ENCODE measurements around the gene SYCP1. TPM values are rescaled to one million over a fixed set of nuclear protein-coding genes. Genes with fewer than 3 reads are reported as not detected.

The SYCP1 gene
- total and polyA plus RNA-seq, 2 experiments from 2014 or later: not detected

GRCh38 chr1:115021145-115021544 is 166.5 kb downstream of the SYCP1 start:
- Histone ChIP-seq H3K79me2 (no peaks in the 10 kb centered on the region), H3K9me2 (replicated peaks; ENCODE audit: insufficient read depth) (no peaks in the 10 kb centered on the region), H3K27ac (no peak overlapping the region), H3K27me3 (peaks cover 5% of the 10 kb centered on the region), H3K4me3 (no peak overlapping the region), H3K36me3 (replicated peaks; ENCODE audit: insufficient read depth, low read depth) (no peaks in the 10 kb centered on the region), H3K4me2 (no peak overlapping the region), H4K20me1 (ENCODE audit: insufficient read depth, poor library complexity, severe bottlenecking) (no peaks in the 10 kb centered on the region), H3K9me3 (ENCODE audit: low read depth) (no peaks in the 10 kb centered on the region), H2AFZ (no peak overlapping the region), H3K4me1 (ENCODE audit: insufficient read depth) (no peaks in the 10 kb centered on the region)
- TF ChIP-seq, protein P1, sequence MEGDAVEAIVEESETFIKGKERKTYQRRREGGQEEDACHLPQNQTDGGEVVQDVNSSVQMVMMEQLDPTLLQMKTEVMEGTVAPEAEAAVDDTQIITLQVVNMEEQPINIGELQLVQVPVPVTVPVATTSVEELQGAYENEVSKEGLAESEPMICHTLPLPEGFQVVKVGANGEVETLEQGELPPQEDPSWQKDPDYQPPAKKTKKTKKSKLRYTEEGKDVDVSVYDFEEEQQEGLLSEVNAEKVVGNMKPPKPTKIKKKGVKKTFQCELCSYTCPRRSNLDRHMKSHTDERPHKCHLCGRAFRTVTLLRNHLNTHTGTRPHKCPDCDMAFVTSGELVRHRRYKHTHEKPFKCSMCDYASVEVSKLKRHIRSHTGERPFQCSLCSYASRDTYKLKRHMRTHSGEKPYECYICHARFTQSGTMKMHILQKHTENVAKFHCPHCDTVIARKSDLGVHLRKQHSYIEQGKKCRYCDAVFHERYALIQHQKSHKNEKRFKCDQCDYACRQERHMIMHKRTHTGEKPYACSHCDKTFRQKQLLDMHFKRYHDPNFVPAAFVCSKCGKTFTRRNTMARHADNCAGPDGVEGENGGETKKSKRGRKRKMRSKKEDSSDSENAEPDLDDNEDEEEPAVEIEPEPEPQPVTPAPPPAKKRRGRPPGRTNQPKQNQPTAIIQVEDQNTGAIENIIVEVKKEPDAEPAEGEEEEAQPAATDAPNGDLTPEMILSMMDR (IDR thresholded peaks at IDR 0.05; ENCODE audit: poor library complexity): no peak
- TF ChIP-seq EZH2 (IDR thresholded peaks at IDR 0.05; ENCODE audit: borderline replicate concordance) (no peak), EZH2phosphoT487 (IDR thresholded peaks at IDR 0.05; ENCODE audit: low read depth, severe bottlenecking, unreplicated experiment) (no peak)
- 89% methylated on average over 1 of the region's 1 CpG for WGBS (ENCODE audit: low lambda C conversion rate, missing lambda C conversion rate)
- no peak for DNase-seq (ENCODE audit: low spot score)

- Histone ChIP-seq H3K4me1 (ENCODE audit: insufficient read depth) (no peaks in the 10 kb centered on the region), H3K4me3 (no peak overlapping the region), H3K4me2 (no peak overlapping the region), H3K27ac (no peak overlapping the region), H3K36me3 (replicated peaks; ENCODE audit: insufficient read depth, low read depth) (no peaks in the 10 kb centered on the region), H3K27me3 (peaks cover 5% of the 10 kb centered on the region), H4K20me1 (ENCODE audit: insufficient read depth, poor library complexity, severe bottlenecking) (no peaks in the 10 kb centered on the region), H2AFZ (no peak overlapping the region), H3K9me2 (replicated peaks; ENCODE audit: insufficient read depth) (no peaks in the 10 kb centered on the region), H3K79me2 (no peaks in the 10 kb centered on the region), H3K9me3 (ENCODE audit: low read depth) (no peaks in the 10 kb centered on the region)
- DNase-seq (ENCODE audit: low spot score): no peak
- no peak for TF ChIP-seq EZH2phosphoT487 (IDR thresholded peaks at IDR 0.05; ENCODE audit: low read depth, severe bottlenecking, unreplicated experiment)
- no peak for TF ChIP-seq EZH2 (IDR thresholded peaks at IDR 0.05; ENCODE audit: borderline replicate concordance)
- TF ChIP-seq, protein P1 (IDR thresholded peaks at IDR 0.05; ENCODE audit: poor library complexity): no peak
Measured at GRCh38 chr1:115023593-115023992, 168.9 kb downstream of the SYCP1 start.

DNA sequence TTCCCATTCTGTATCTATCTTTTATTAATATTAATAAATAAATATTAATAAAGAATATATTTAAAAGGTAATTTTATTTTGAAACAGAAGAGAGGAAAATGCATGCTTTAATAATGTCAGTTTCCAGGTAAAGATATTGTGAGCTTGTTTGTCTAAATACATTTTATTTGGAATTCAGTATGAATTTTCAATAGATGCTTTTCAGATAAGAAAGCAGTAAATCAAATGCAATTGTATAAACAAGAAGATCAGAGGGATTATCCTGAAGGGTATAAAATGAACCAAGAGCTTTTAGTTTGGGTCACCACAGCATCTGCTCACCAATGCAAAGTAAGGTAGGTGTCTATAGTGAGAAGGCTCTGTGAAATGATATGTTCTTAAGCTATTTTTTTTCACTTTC is 174.9 kb downstream of the SYCP1 start, which contains the start of gene TSHB:
TSS of gene TSHB (plus strand) at position 301 of the 400 bp plus-strand sequence. CDS start 3,537 bp downstream, outside the sequence.
- TF ChIP-seq, protein P1 (IDR thresholded peaks at IDR 0.05; ENCODE audit: poor library complexity): no peak
- TF ChIP-seq EZH2 (IDR thresholded peaks at IDR 0.05; ENCODE audit: borderline replicate concordance) (no peak), EZH2phosphoT487 (IDR thresholded peaks at IDR 0.05; ENCODE audit: low read depth, severe bottlenecking, unreplicated experiment) (no peak)
- H3K27me3 ChIP-seq: no peaks in the 10 kb centered on the region
- no peaks in the 10 kb centered on the region for H3K4me1 ChIP-seq (ENCODE audit: insufficient read depth)
- no peaks in the 10 kb centered on the region for H3K9me3 ChIP-seq (ENCODE audit: low read depth)
- DNase-seq (ENCODE audit: low spot score): no peak
- no peaks in the 10 kb centered on the region for H3K36me3 ChIP-seq (replicated peaks; ENCODE audit: insufficient read depth, low read depth)
- H3K4me2 ChIP-seq: no peak within 1 kb of the TSS
- no peaks in the 10 kb centered on the region for H3K79me2 ChIP-seq
- no peak within 1 kb of the TSS for H3K27ac ChIP-seq
- H2AFZ ChIP-seq: no peak within 1 kb of the TSS
- no peaks in the 10 kb centered on the region for H4K20me1 ChIP-seq (ENCODE audit: insufficient read depth, poor library complexity, severe bottlenecking)
- H3K9me2 ChIP-seq (replicated peaks; ENCODE audit: insufficient read depth): no peaks in the 10 kb centered on the region
- no peak within 1 kb of the TSS for H3K4me3 ChIP-seq

DNA sequence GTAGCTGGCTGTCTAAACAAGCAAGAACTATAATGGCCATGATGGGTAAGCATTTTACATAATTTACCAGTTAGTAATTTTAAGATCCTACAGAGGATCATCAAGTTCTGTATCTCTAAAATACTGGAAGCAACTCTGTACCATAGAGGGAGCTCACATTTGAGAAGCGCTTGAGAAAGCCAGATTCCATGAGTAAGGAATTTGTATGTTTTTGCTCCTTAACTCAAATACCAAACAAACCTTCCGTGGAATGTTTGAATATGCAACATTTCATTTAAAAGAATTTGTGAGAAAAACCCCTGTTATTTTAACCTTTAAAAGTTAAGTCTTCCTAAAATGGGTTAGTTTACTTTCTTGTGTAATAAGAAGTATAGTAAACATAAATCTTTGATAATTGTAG is 176.9 kb downstream of the SYCP1 start:
- no peaks in the 10 kb centered on the region for H3K27me3 ChIP-seq
- TF ChIP-seq EZH2phosphoT487 (IDR thresholded peaks at IDR 0.05; ENCODE audit: low read depth, severe bottlenecking, unreplicated experiment) (no peak), EZH2 (IDR thresholded peaks at IDR 0.05; ENCODE audit: borderline replicate concordance) (no peak)
- TF ChIP-seq, protein P1 (IDR thresholded peaks at IDR 0.05; ENCODE audit: poor library complexity): no peak
- H2AFZ ChIP-seq: no peak overlapping the region
- H3K4me3 ChIP-seq: no peak overlapping the region
- no peaks in the 10 kb centered on the region for H3K9me3 ChIP-seq (ENCODE audit: low read depth)
- H3K36me3 ChIP-seq (replicated peaks; ENCODE audit: insufficient read depth, low read depth): no peaks in the 10 kb centered on the region
- no peak for DNase-seq (ENCODE audit: low spot score)
- WGBS (ENCODE audit: low lambda C conversion rate, missing lambda C conversion rate): 55% methylated on average over 2 of the region's 2 CpGs
- no peaks in the 10 kb centered on the region for H4K20me1 ChIP-seq (ENCODE audit: insufficient read depth, poor library complexity, severe bottlenecking)
- no peaks in the 10 kb centered on the region for H3K79me2 ChIP-seq
- no peak overlapping the region for H3K27ac ChIP-seq
- H3K4me2 ChIP-seq: no peak overlapping the region
- H3K9me2 ChIP-seq (replicated peaks; ENCODE audit: insufficient read depth): no peaks in the 10 kb centered on the region
- no peaks in the 10 kb centered on the region for H3K4me1 ChIP-seq (ENCODE audit: insufficient read depth)
